Subcutaneous abdominal adipose tissue (tissue), 5 donors: ENCODE measurements around the gene ARL15.

ENCODE experiments used
- H3K27ac ChIP-seq: one replicate; pipeline ENCODE4 v1.7.0; 2013; ENCODE audit warnings: low read depth, mild to moderate bottlenecking, inconsistent platforms, low read length, moderate library complexity
- H3K27me3 ChIP-seq, 5 donors: one replicate each; pipeline ENCODE4 v1.7.0; 2013; ENCODE audit warnings: low read length in 5 of 5, inconsistent platforms in 1 of 5; ENCODE audit not compliant: control insufficient read depth in 5 of 5, insufficient read depth in 4 of 5
- H3K36me3 ChIP-seq, 5 donors: one replicate each; pipeline ENCODE4 v1.7.0; 2013; ENCODE audit warnings: low read length in 5 of 5; ENCODE audit not compliant: control insufficient read depth in 5 of 5, insufficient read depth in 5 of 5
- H3K4me1 ChIP-seq, 5 donors: one replicate each; pipeline ENCODE4 v1.7.0; 2013; ENCODE audit warnings: low read length in 5 of 5, mild to moderate bottlenecking in 3 of 5, moderate library complexity in 1 of 5; ENCODE audit not compliant: control insufficient read depth in 5 of 5, insufficient read depth in 5 of 5
- H3K4me3 ChIP-seq, 5 donors: one replicate each; pipeline ENCODE4 v1.7.0; 2013; ENCODE audit warnings: low read length in 5 of 5, low read depth in 1 of 5
- H3K9ac ChIP-seq, 5 donors: one replicate each; pipeline ENCODE4 v1.7.0; 2013; ENCODE audit warnings: low read length in 5 of 5, mild to moderate bottlenecking in 4 of 5, moderate library complexity in 3 of 5
- H3K9me3 ChIP-seq, 5 donors: one replicate each; pipeline ENCODE4 v1.7.0; 2013; ENCODE audit warnings: low read length in 5 of 5; ENCODE audit not compliant: control insufficient read depth in 5 of 5
- donor health status: healthy.
- donor health status: healthy.
- donor health status: healthy.
- donor health status: healthy.
- donor health status: healthy.

Gene ARL15

GRCh38 chr5:53917826-53918225, 392.5 kb downstream of the ARL15 start:
- Histone ChIP-seq H3K4me3 (no peak overlapping the region), H3K9me3 (no peaks in the 10 kb centered on the region), H3K4me1 (no peaks in the 10 kb centered on the region), H3K9ac (no peak overlapping the region), H3K27ac (no peak overlapping the region), H3K27me3 (no peaks in the 10 kb centered on the region), H3K36me3 (no peaks in the 10 kb centered on the region)

- Histone ChIP-seq H3K36me3 (no peaks in the 10 kb centered on the region), H3K27me3 (no peaks in the 10 kb centered on the region), H3K4me3 (no peak overlapping the region), H3K9me3 (no peaks in the 10 kb centered on the region), H3K27ac (no peak overlapping the region), H3K4me1 (no peaks in the 10 kb centered on the region), H3K9ac (no peak overlapping the region)
Measured at GRCh38 chr5:53917095-53917494, 393.3 kb downstream of the ARL15 start.

- no peak overlapping the region for H3K4me3 ChIP-seq
- no peak overlapping the region for H3K9ac ChIP-seq
- no peaks in the 10 kb centered on the region for H3K9me3 ChIP-seq
- no peaks in the 10 kb centered on the region for H3K4me1 ChIP-seq
- no peak overlapping the region for H3K27ac ChIP-seq
- no peaks in the 10 kb centered on the region for H3K27me3 ChIP-seq
- H3K36me3 ChIP-seq: no peaks in the 10 kb centered on the region
Measured at GRCh38 chr5:53915120-53915519, 395.3 kb downstream of the ARL15 start.

GRCh38 chr5:53913941-53914340, 396.4 kb downstream of the ARL15 start:
- H3K36me3 ChIP-seq: no peaks in the 10 kb centered on the region
- H3K4me1 ChIP-seq: no peaks in the 10 kb centered on the region
- no peak overlapping the region for H3K9ac ChIP-seq
- no peak overlapping the region for H3K4me3 ChIP-seq
- H3K9me3 ChIP-seq: no peaks in the 10 kb centered on the region
- no peak overlapping the region for H3K27ac ChIP-seq
- no peaks in the 10 kb centered on the region for H3K27me3 ChIP-seq

- no peaks in the 10 kb centered on the region for H3K9me3 ChIP-seq
- H3K36me3 ChIP-seq: no peaks in the 10 kb centered on the region
- no peak overlapping the region for H3K27ac ChIP-seq
- H3K4me3 ChIP-seq: no peak overlapping the region
- no peak overlapping the region for H3K9ac ChIP-seq
- no peaks in the 10 kb centered on the region for H3K4me1 ChIP-seq
- no peaks in the 10 kb centered on the region for H3K27me3 ChIP-seq
Measured at GRCh38 chr5:53908757-53909156, 401.6 kb downstream of the ARL15 start.

GRCh38 chr5:53907827-53908226, 402.5 kb downstream of the ARL15 start:
- Histone ChIP-seq H3K27ac (no peak overlapping the region), H3K27me3 (no peaks in the 10 kb centered on the region), H3K4me3 (no peak overlapping the region), H3K9me3 (no peaks in the 10 kb centered on the region), H3K4me1 (no peaks in the 10 kb centered on the region), H3K9ac (no peak overlapping the region), H3K36me3 (no peaks in the 10 kb centered on the region)

GRCh38 chr5:53906736-53907135, 403.6 kb downstream of the ARL15 start:
- H3K27me3 ChIP-seq: no peaks in the 10 kb centered on the region
- no peaks in the 10 kb centered on the region for H3K36me3 ChIP-seq
- H3K4me3 ChIP-seq: no peak overlapping the region
- no peak overlapping the region for H3K9ac ChIP-seq
- peaks cover 0 to 3% (median 0%) of the 10 kb centered on the region in 5 donors for H3K4me1 ChIP-seq
- no peaks in the 10 kb centered on the region for H3K9me3 ChIP-seq
- H3K27ac ChIP-seq: no peak overlapping the region

- H3K27ac ChIP-seq: no peak overlapping the region
- H3K4me1 ChIP-seq: peaks cover 0 to 3% (median 0%) of the 10 kb centered on the region in 5 donors
- H3K9me3 ChIP-seq: no peaks in the 10 kb centered on the region
- peak overlapping the region in 1 of 5 donors; percentile 7 for H3K4me3 ChIP-seq
- no peak overlapping the region for H3K9ac ChIP-seq
- H3K27me3 ChIP-seq: no peaks in the 10 kb centered on the region
- H3K36me3 ChIP-seq: no peaks in the 10 kb centered on the region
Measured at GRCh38 chr5:53902296-53902907, 408.0 kb downstream of the ARL15 start.

GRCh38 chr5:53900677-53901076, 409.7 kb downstream of the ARL15 start:
- no peak overlapping the region for H3K27ac ChIP-seq
- H3K27me3 ChIP-seq: no peaks in the 10 kb centered on the region
- H3K9me3 ChIP-seq: no peaks in the 10 kb centered on the region
- H3K4me1 ChIP-seq: peaks cover 0 to 3% (median 0%) of the 10 kb centered on the region in 5 donors
- no peak overlapping the region for H3K4me3 ChIP-seq
- H3K36me3 ChIP-seq: no peaks in the 10 kb centered on the region
- no peak overlapping the region for H3K9ac ChIP-seq

GRCh38 chr5:53895091-53895683, 415.2 kb downstream of the ARL15 start:
- Histone ChIP-seq H3K4me1 (no peaks in the 10 kb centered on the region), H3K27me3 (no peaks in the 10 kb centered on the region), H3K4me3 (no peak overlapping the region), H3K36me3 (no peaks in the 10 kb centered on the region), H3K9me3 (no peaks in the 10 kb centered on the region), H3K9ac (no peak overlapping the region), H3K27ac (no peak overlapping the region)
